Type B pancreatic cell (in vitro differentiated cells): Measurements from ENCODE around the gene ELOVL2. TPM values are rescaled to one million over a fixed set of nuclear protein-coding genes. Genes with fewer than 3 reads are reported as not detected.
"Not testable (repeated sequence)": the region's sequence is repeated elsewhere in the genome, so short reads cannot be mapped to it uniquely, and the experiment has no call there.

Experiments used
- DNase-seq: peaks from one replicate; pipeline ENCODE4 v3.0.0; 2021; ENCODE audit warnings: mixed read lengths; ENCODE audit not compliant: unreplicated experiment; ENCODE audit errors: extremely low spot score
- H3K27ac Mint-ChIP-seq: 2 replicates; pipeline ENCODE4 v1.8.0; 2021; ENCODE audit warnings: mild to moderate bottlenecking, mixed read lengths
- H3K27me3 Mint-ChIP-seq: 2 replicates; pipeline ENCODE4 v1.8.0; 2021; ENCODE audit warnings: mixed read lengths
- H3K36me3 Mint-ChIP-seq: 2 replicates; pipeline ENCODE4 v1.8.0; 2021; ENCODE audit warnings: mixed read lengths
- H3K4me1 Mint-ChIP-seq: one replicate; pipeline ENCODE4 v1.8.0; 2021; ENCODE audit warnings: mixed read lengths; ENCODE audit not compliant: unreplicated experiment
- H3K4me3 Mint-ChIP-seq: 2 replicates; pipeline ENCODE4 v1.8.0; 2021; ENCODE audit warnings: mild to moderate bottlenecking, mixed read lengths
- H3K9me3 Mint-ChIP-seq: 2 replicates; pipeline ENCODE4 v1.8.0; 2021; ENCODE audit warnings: mixed read lengths
- CTCF ChIP-seq: fragments of 200-600 bp; sonication (generic); conservative IDR thresholded peaks from 2 replicates; pipeline ENCODE4 v1.5.0; 2021; ENCODE audit warnings: antibody characterized with exemption, mild to moderate bottlenecking
- long read RNA-seq: library from polyadenylated mRNA; unstranded; transcript quantifications from one replicate; pipeline ENCODE4 v2.0.0, GENCODE V29; 2020
- total RNA-seq: library from RNA; stranded (reverse); gene quantifications from 2 replicates; pipeline ENCODE4 v1.2.1, GENCODE V29; 2021; ENCODE audit warnings: low replicate concordance

The ELOVL2 gene, protein sequence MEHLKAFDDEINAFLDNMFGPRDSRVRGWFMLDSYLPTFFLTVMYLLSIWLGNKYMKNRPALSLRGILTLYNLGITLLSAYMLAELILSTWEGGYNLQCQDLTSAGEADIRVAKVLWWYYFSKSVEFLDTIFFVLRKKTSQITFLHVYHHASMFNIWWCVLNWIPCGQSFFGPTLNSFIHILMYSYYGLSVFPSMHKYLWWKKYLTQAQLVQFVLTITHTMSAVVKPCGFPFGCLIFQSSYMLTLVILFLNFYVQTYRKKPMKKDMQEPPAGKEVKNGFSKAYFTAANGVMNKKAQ
- 2.2 and 3.8 TPM in 2 replicates for total RNA-seq
- long read RNA-seq, partial matches to known transcripts: 0 of 2 reads
- long read RNA-seq, other reads (novel, unspliced or antisense): 1 of 2 reads

- Mint-ChIP-seq H3K27ac (peak within 1 kb of the TSS; percentile 24), H3K27me3 (peaks cover 70% of the 10 kb centered on the region), H3K36me3 (no peaks in the 10 kb centered on the region), H3K4me3 (peak within 1 kb of the TSS; percentile 91), H3K4me1 (no peaks in the 10 kb centered on the region), H3K9me3 (no peaks in the 10 kb centered on the region)
- TF ChIP-seq CTCF: peak; percentile 86
- DNase-seq: peak; percentile 81
Measured at GRCh38 chr6:11043961-11044711, at the start of gene ELOVL2. ELOVL2 (minus strand) TSS chr6:11044305; CDS start chr6:11044230, 75 bp downstream.

DNA sequence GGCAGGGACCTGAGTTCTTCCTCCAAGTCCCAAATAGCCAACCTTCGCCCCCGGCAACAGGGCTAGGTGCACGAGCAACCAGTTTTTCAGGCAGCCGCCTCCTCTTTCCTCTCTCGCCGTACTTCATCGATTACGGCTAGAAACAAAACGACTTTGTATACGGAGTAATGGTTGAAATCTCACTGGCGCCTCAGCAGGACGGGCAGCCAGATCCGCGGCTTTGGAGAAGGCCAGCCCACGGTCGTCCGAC, 49.2 kb upstream of the ELOVL2 start:
- Mint-ChIP-seq H3K9me3 (peaks cover 4% of the 10 kb centered on the region), H3K36me3 (peaks cover 8% of the 10 kb centered on the region), H3K4me1 (peaks cover 17% of the 10 kb centered on the region), H3K4me3 (peak overlapping the region; percentile 89), H3K27ac (peak overlapping the region; percentile 94), H3K27me3 (no peaks in the 10 kb centered on the region)
- DNase-seq: no peak
- TF ChIP-seq CTCF: no peak

DNA sequence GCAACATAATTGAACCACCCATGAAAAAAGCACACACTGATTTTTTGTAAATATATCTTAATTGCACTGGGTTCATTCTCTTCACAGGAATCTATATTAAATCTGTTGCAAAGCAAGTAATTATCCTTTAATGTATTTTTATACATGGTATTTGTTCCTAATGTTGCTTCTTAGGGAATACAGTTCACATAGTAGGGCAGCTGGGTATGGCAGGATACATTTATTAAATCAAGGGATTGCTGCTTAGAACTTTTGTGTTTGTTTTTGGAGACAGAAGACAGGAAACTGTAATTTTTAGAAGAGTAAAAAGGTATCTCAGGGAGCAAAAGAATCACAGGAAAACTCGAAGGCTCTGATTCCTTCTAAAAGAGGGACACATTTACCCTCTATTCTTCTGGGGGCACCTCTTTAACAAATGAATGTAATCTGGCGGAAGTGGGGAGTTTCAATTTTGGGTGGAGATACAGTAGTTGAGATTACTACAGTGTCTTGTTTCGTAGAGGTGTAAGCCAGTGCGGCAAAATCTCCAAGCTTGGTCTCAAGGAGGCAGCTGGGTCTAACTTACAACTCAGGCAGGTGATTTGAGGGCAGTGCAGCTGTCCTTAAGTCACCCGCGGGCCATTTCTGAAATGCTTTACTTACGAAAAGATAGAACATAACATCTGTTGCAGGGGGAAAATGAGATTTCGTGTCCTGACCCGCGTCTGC, 48.7 kb upstream of the ELOVL2 start:
- no peak for DNase-seq
- Mint-ChIP-seq H3K4me3 (peak overlapping the region; percentile 89), H3K27ac (peak overlapping the region; percentile 94), H3K9me3 (peaks cover 4% of the 10 kb centered on the region), H3K27me3 (no peaks in the 10 kb centered on the region), H3K36me3 (peaks cover 5% of the 10 kb centered on the region), H3K4me1 (peaks cover 17% of the 10 kb centered on the region)
- no peak for TF ChIP-seq CTCF

DNA sequence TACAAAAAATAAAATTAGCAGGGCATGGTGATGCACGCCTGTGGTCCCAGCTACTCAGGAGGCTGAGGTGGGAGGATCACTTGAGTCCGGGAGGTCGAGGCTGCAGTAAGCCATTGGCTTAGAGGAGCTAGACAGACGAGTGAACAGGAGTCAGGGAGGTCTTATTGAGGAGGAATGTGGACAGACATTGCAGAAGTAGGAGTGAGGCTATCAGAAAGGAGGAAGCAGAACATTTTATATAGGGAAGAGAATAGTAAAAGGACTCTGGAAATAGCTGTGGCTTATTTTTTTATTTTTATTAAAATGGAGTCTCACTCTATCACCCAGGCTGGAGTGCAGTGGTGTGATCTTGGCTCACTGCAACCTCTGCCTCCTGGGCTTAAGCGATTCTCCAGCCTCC, 47.0 kb upstream of the ELOVL2 start:
- peaks cover 14% of the 10 kb centered on the region for H3K4me1 Mint-ChIP-seq
- H3K27me3 Mint-ChIP-seq, H3K27ac Mint-ChIP-seq, H3K9me3 Mint-ChIP-seq, H3K36me3 Mint-ChIP-seq, DNase-seq: not testable (repeated sequence)
- peak overlapping the region; percentile 57 for H3K4me3 Mint-ChIP-seq

- Mint-ChIP-seq H3K36me3 (no peaks in the 10 kb centered on the region), H3K4me3 (no peak overlapping the region), H3K27me3 (no peaks in the 10 kb centered on the region), H3K4me1 (peaks cover 9% of the 10 kb centered on the region), H3K9me3 (no peaks in the 10 kb centered on the region), H3K27ac (no peak overlapping the region)
- no peak for DNase-seq
- no peak for TF ChIP-seq CTCF
Measured at GRCh38 chr6:11089695-11090094, 45.6 kb upstream of the ELOVL2 start.

- H3K36me3 Mint-ChIP-seq, H3K9me3 Mint-ChIP-seq, DNase-seq, H3K4me3 Mint-ChIP-seq, H3K27me3 Mint-ChIP-seq, H3K27ac Mint-ChIP-seq, H3K4me1 Mint-ChIP-seq: not testable (repeated sequence)
Measured at GRCh38 chr6:11087141-11087812, 43.2 kb upstream of the ELOVL2 start.
